Measurements from ENCODE around the gene TMEM82. TPM values are rescaled to one million over a fixed set of nuclear protein-coding genes. Genes with fewer than 3 reads are reported as not detected.

The TMEM82 gene
- total RNA-seq, result not detected in 2 replicates

GRCh38 chr1:15742339-15742801 lies at the start of gene TMEM82:
Gene TMEM82, plus strand, starts transcription at chr1:15742499. Its CDS starts 61 bp downstream, at chr1:15742560.

GRCh38 chr1:15736038-15736891 lies 6.0 kb upstream of the TMEM82 start, which contains the start of gene SLC25A34:
Gene SLC25A34, plus strand, starts transcription at chr1:15736258. Its CDS starts 228 bp downstream, at chr1:15736486.

GRCh38 chr1:15758343-15758931 lies 16.1 kb downstream of the TMEM82 start, which contains the start of gene FBLIM1:
Gene FBLIM1, plus strand, starts transcription at chr1:15758795. Its CDS starts 6,189 bp downstream, at chr1:15764984.

Other genes starting within 250 kb of the TMEM82 start
- gene CASP9, start 218.3 kb upstream of the TMEM82 start, total RNA-seq, result 6.3 and 8.5 TPM in 2 replicates
- 19.3 and 24.5 TPM in 2 replicates for gene DNAJC16, start 215.7 kb upstream of the TMEM82 start, total RNA-seq
- 1.3 TPM in 2 replicates for gene AGMAT, start 157.4 kb upstream of the TMEM82 start, total RNA-seq
- gene DDI2, start 125.0 kb upstream of the TMEM82 start, total RNA-seq, result 25.2 and 30.3 TPM in 2 replicates
- 62.9 and 79.4 TPM in 2 replicates for gene PLEKHM2, start 58.2 kb upstream of the TMEM82 start, total RNA-seq
- 0.33 and 1.1 TPM in 2 replicates for gene SLC25A34, start 6.2 kb upstream of the TMEM82 start, total RNA-seq
- 365 and 655 TPM in 2 replicates for gene FBLIM1, start 16.3 kb downstream of the TMEM82 start, total RNA-seq
- gene UQCRHL, start 65.2 kb downstream of the TMEM82 start, total RNA-seq, result 1.6 and 1.8 TPM in 2 replicates
- gene SPEN, start 105.2 kb downstream of the TMEM82 start, total RNA-seq, result 33.0 and 34.6 TPM in 2 replicates
- 30.1 and 41.5 TPM in 2 replicates for gene ZBTB17, start 233.6 kb downstream of the TMEM82 start, total RNA-seq